Thoracic aorta (tissue), 2 donors: Measurements from ENCODE around the gene LTA4H. TPM values are rescaled to one million over a fixed set of nuclear protein-coding genes. Genes with fewer than 3 reads are reported as not detected.
"Not testable (repeated sequence)": the region's sequence is repeated elsewhere in the genome, so short reads cannot be mapped to it uniquely, and the experiment has no call there.

Experiments used
- ATAC-seq: fragments of 150-250 bp; one replicate; pipeline ENCODE4 v1.8.0; 2017; ENCODE audit warnings: low read depth; ENCODE audit not compliant: insufficient number of reproducible peaks, low FRiP score
- DNase-seq: peaks from one replicate; pipeline ENCODE4 v3.0.0-alpha.2; 2020; ENCODE audit warnings: low spot score
- H3K27ac ChIP-seq, 2 donors: fragments of 200-600 bp; sonication (generic); 1 replicate in 1 of 2; 2 replicates in 1 of 2; pipeline ENCODE4 v1.5.1; 2016; ENCODE audit warnings: mild to moderate bottlenecking in 2 of 2, moderate library complexity in 2 of 2
- H3K27me3 ChIP-seq: fragments of 200-600 bp; sonication (generic); replicated peaks from 2 replicates; pipeline ENCODE4 v1.6.0; 2016; ENCODE audit warnings: mild to moderate bottlenecking; ENCODE audit not compliant: insufficient read depth
- H3K36me3 ChIP-seq: fragments of 200-600 bp; sonication (generic); one replicate; pipeline ENCODE4 v1.5.1; 2016
- H3K4me1 ChIP-seq, 2 donors: fragments of 200-600 bp; sonication (generic); 1 replicate in 1 of 2; 2 replicates in 1 of 2; pipeline versions ENCODE4 v1.5.1 to v1.6.0; 2016; ENCODE audit warnings: low read depth in 2 of 2, mild to moderate bottlenecking in 1 of 2; ENCODE audit not compliant: control insufficient read depth in 1 of 2
- H3K4me3 ChIP-seq: fragments of 200-600 bp; sonication (generic); 2 replicates; pipeline ENCODE4 v1.5.1; 2016; ENCODE audit warnings: mild to moderate bottlenecking
- H3K9me3 ChIP-seq: fragments of 200-600 bp; sonication (generic); 2 replicates; pipeline ENCODE4 v1.5.1; 2016
- CTCF ChIP-seq: fragments of 200-600 bp; sonication (generic); IDR thresholded peaks from one replicate; pipeline ENCODE4 v1.5.1; 2019; ENCODE audit warnings: antibody characterized with exemption
- total RNA-seq, 2 donors: library from RNA; depleted of rRNA; stranded (reverse); fragments of >200 nt; gene quantifications; one replicate each; pipeline versions ENCODE4 v1.1.0 to v1.2.3, GENCODE V29; 2016

The LTA4H gene
- total RNA-seq, 2 donors from 2014 or later, result 39.9 to 68.5 TPM

- Histone ChIP-seq H3K4me3 (no peak overlapping the region), H3K27ac (no peak overlapping the region), H3K36me3 (no peaks in the 10 kb centered on the region), H3K9me3 (no peaks in the 10 kb centered on the region), H3K27me3 (no peaks in the 10 kb centered on the region), H3K4me1 (no peaks in the 10 kb centered on the region)
- no peak for DNase-seq
- no peak for TF ChIP-seq CTCF
- no peak for ATAC-seq
These were observed 35.4 kb upstream of the LTA4H start for GRCh38 chr12:96070670-96071279.

DNA sequence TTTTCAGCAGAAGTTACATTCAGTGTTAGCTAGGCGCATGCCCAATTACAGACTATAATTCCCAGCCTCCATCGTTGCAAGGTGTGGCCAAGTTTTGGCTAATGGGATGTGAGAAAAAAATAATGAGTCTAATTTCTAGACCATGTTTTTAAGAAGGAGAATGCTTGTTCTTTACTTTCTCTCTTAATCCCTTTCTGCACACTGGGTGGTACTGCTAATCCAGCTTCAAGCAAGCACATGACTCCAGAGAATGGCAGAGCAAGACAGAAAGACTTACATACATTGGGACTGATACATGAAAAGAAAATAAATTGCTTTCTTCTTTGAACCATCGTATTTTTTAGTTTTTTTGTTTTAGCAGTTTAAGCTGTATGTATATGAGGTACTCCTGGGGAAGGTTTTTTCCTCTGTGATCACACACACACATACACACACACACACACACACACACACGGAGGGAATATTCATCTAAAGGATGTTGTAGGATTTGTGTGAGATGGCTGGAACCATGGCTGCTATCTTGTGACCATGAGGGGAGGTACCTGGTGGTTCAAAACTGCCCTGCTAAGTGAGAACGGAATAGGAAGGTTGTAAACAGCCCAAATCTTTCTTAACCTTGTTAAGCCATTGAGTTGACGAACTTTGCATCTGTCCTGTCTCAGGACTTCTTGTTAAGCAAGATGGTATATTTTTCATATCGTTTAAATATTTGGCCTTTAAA lies 34.3 kb upstream of the LTA4H start:
- H3K4me3 ChIP-seq, result no peak overlapping the region
- no peaks in the 10 kb centered on the region for H3K9me3 ChIP-seq
- H3K27ac ChIP-seq, result no peak overlapping the region
- no peaks in the 10 kb centered on the region for H3K4me1 ChIP-seq
- no peaks in the 10 kb centered on the region for H3K27me3 ChIP-seq
- H3K36me3 ChIP-seq, result no peaks in the 10 kb centered on the region
- no peak for TF ChIP-seq CTCF
- DNase-seq, result no peak
- ATAC-seq, result no peak

GRCh38 chr12:96068636-96069035 lies 33.2 kb upstream of the LTA4H start:
- ATAC-seq, result no peak
- TF ChIP-seq CTCF, result no peak
- no peaks in the 10 kb centered on the region for H3K9me3 ChIP-seq

GRCh38 chr12:96068111-96068510 lies 32.7 kb upstream of the LTA4H start:
- no peak for TF ChIP-seq CTCF
- Histone ChIP-seq H3K9me3 (no peaks in the 10 kb centered on the region), H3K27ac (no peak overlapping the region), H3K36me3 (no peaks in the 10 kb centered on the region), H3K4me3 (no peak overlapping the region), H3K4me1 (no peaks in the 10 kb centered on the region), H3K27me3 (no peaks in the 10 kb centered on the region)
- DNase-seq (no peak), ATAC-seq (no peak)

More at GRCh38 chr12:96068636-96069035, 33.2 kb upstream of the LTA4H start:
- Histone ChIP-seq H3K36me3 (no peaks in the 10 kb centered on the region), H3K4me3 (no peak overlapping the region), H3K27ac (no peak overlapping the region), H3K4me1 (no peaks in the 10 kb centered on the region), H3K27me3 (no peaks in the 10 kb centered on the region)
- DNase-seq, result no peak

DNA sequence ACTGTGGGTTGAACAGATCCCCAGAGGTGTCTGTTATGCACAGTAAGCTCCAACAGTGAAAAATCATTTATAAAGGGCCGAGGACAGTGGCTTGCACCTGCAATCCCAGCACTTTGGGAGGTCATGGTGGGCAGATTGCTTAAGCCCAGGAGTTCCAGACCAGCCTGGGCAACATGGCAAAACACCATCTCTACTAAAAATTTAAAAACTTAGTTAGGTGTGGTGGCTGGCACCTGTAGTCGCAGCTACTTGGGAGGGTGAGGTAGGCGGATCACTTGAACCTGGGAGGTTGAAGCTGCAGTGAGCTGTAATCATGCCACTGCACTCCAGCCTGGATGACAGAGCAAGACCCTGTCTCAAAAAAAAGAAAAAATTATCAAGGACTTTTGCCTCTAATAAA lies 30.4 kb upstream of the LTA4H start:
- not testable (repeated sequence) for H3K27ac ChIP-seq, H3K36me3 ChIP-seq, H3K27me3 ChIP-seq, H3K9me3 ChIP-seq, ATAC-seq, H3K4me1 ChIP-seq, DNase-seq, H3K4me3 ChIP-seq
